SK-N-SH treated with all-trans-retinoic acid at 6 μM for 48 hours (cell line): ENCODE data around the gene FOXS1.

Source experiments
- ARNTL ChIP-seq: fragments of 450-650 bp; formaldehyde crosslinking; IDR thresholded peaks from 2 replicates; pipeline ENCODE4 v1.5.0; 2020; ENCODE audit warnings: low read depth, mild to moderate bottlenecking, moderate library complexity, borderline replicate concordance
- BACH2 ChIP-seq: fragments of 250-450 bp; sonication (Bioruptor Pico); IDR thresholded peaks from 2 replicates; pipeline ENCODE4 v1.9.0; 2021; ENCODE audit warnings: mild to moderate bottlenecking, borderline replicate concordance
- OSR1 ChIP-seq: fragments of 250-450 bp; sonication (Bioruptor Pico); IDR thresholded peaks from 2 replicates; pipeline ENCODE4 v1.8.0; 2022; ENCODE audit warnings: moderate library complexity, mild to moderate bottlenecking, inconsistent platforms
- PATZ1 ChIP-seq: fragments of 250-450 bp; sonication (Bioruptor Pico); IDR thresholded peaks from 2 replicates; pipeline ENCODE4 v1.8.0; 2020; ENCODE audit warnings: mild to moderate bottlenecking, moderate library complexity, borderline replicate concordance
- RARB ChIP-seq: fragments of 250-450 bp; sonication (Bioruptor Pico); IDR thresholded peaks from 2 replicates; pipeline ENCODE4 v1.8.0; 2021; ENCODE audit warnings: mild to moderate bottlenecking, moderate library complexity
- ZNF565 ChIP-seq: fragments of 450-650 bp; formaldehyde crosslinking; conservative IDR thresholded peaks from 2 replicates; pipeline ENCODE4 v1.5.0; 2020; ENCODE audit warnings: low read depth, mild to moderate bottlenecking, moderate library complexity
- ZNF70 ChIP-seq: fragments of 450-650 bp; formaldehyde crosslinking; IDR thresholded peaks from 2 replicates; pipeline ENCODE4 v1.5.0; 2020; ENCODE audit warnings: mild to moderate bottlenecking, moderate library complexity

- TF ChIP-seq ARNTL (no peak), OSR1 (no peak), ZNF70 (no peak), PATZ1 (CRISPR knock-in tag) (no peak), BACH2 (no peak), ZNF565 (CRISPR knock-in tag) (no peak), RARB (no peak)
Measured at GRCh38 chr20:31856516-31856915, 11.1 kb upstream of the FOXS1 start.
